IPS DF 4.7 (cell line): ENCODE results near the gene MYO5A.
"Not testable (repeated sequence)": the region's sequence is repeated elsewhere in the genome, so short reads cannot be mapped to it uniquely, and the experiment has no call there.

Source experiments
- DNase-seq: peaks from one replicate; pipeline ENCODE4 v3.0.0-alpha.2; 2013; ENCODE audit warnings: low spot score; ENCODE audit errors: extremely low read depth

The MYO5A gene

GRCh38 chr15:52528564-52529340 lies at the start of gene MYO5A:
Gene MYO5A, minus strand, starts transcription at chr15:52528880. Its CDS starts 74 bp downstream, at chr15:52528806.
- DNase-seq = no peak

GRCh38 chr15:52576692-52577091 lies 48.0 kb upstream of the MYO5A start:
- no peak for DNase-seq

- not testable (repeated sequence) for DNase-seq
These were observed 46.9 kb upstream of the MYO5A start for GRCh38 chr15:52575573-52575972.

- DNase-seq = no peak
These were observed 46.4 kb upstream of the MYO5A start for GRCh38 chr15:52575072-52575471.

GRCh38 chr15:52574623-52575022 lies 45.9 kb upstream of the MYO5A start:
- not testable (repeated sequence) for DNase-seq

GRCh38 chr15:52568601-52569585 lies 40.2 kb upstream of the MYO5A start, which contains the start of gene ARPP19:
Gene ARPP19, minus strand, starts transcription at chr15:52569030. Its CDS starts 138 bp downstream, at chr15:52568892.
- DNase-seq = peak; percentile 76

- no peak for DNase-seq
These were observed 39.4 kb upstream of the MYO5A start for GRCh38 chr15:52567871-52568600.

- DNase-seq = no peak
These were observed 38.2 kb upstream of the MYO5A start for GRCh38 chr15:52566889-52567288.

- DNase-seq = not testable (repeated sequence)
These were observed 37.0 kb upstream of the MYO5A start for GRCh38 chr15:52565417-52566358.

- DNase-seq = no peak
These were observed 34.9 kb upstream of the MYO5A start for GRCh38 chr15:52563501-52564060.

- DNase-seq = no peak
These were observed 30.9 kb upstream of the MYO5A start for GRCh38 chr15:52559575-52559974.

GRCh38 chr15:52559022-52559421 lies 30.3 kb upstream of the MYO5A start:
- no peak for DNase-seq

- DNase-seq = no peak
These were observed 29.5 kb upstream of the MYO5A start for GRCh38 chr15:52558196-52558595.

- DNase-seq = no peak
These were observed 28.6 kb upstream of the MYO5A start for GRCh38 chr15:52557274-52557641.

- DNase-seq = no peak
These were observed 28.0 kb upstream of the MYO5A start for GRCh38 chr15:52556524-52557273.

GRCh38 chr15:52552303-52552702 lies 23.6 kb upstream of the MYO5A start:
- no peak for DNase-seq

- no peak for DNase-seq
These were observed 23.1 kb upstream of the MYO5A start for GRCh38 chr15:52551762-52552161.

GRCh38 chr15:52551186-52551585 lies 22.5 kb upstream of the MYO5A start:
- not testable (repeated sequence) for DNase-seq
